Astrocyte of the hippocampus (primary cell): ENCODE measurements around the gene CD72.
"Not testable (repeated sequence)": the region's sequence is repeated elsewhere in the genome, so short reads cannot be mapped to it uniquely, and the experiment has no call there.

Experiments
- DNase-seq: peaks from one replicate; pipeline ENCODE4 v3.0.0; 2011; ENCODE audit warnings: low read depth, low spot score

CD72 gene

DNA sequence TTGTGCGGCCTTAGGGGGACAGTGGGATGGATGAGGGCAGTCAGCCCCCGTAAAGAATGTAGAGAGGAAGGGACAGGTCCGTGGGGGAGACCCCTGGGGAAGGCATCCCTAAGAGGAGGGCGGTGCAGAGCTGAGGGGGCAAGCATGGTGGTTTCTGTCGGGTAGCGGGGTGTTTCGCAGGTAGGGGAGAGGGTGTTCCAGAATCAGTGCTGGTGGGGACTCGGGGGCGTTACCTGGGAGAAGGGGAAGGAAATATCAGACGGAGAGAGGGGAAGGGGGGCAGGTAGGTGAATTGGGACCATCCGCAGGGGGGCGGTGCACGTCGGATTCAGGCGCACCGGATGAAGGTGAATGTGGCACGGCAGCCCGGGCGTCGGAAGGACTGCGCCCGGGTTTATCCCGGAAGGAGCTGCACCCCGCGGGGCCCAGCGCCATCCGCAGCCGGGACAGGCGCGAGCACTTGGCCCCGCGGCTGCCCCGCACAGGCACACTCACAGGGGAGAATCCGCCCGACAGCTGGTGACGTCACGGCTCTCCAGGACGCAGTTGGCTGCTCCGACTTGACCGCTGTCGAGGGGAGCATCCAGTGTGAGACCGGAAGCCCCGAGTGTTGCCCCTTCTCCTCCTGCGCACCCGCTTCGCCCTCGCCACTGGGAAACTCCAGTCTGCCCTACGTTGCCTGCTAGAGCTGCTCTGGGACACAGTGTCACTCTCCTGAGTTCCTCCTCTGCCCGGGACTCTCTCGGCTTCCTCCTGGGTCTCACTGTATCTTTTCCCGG lies 1.3 kb downstream of the CD72 start:
- DNase-seq = peak; percentile 73

DNA sequence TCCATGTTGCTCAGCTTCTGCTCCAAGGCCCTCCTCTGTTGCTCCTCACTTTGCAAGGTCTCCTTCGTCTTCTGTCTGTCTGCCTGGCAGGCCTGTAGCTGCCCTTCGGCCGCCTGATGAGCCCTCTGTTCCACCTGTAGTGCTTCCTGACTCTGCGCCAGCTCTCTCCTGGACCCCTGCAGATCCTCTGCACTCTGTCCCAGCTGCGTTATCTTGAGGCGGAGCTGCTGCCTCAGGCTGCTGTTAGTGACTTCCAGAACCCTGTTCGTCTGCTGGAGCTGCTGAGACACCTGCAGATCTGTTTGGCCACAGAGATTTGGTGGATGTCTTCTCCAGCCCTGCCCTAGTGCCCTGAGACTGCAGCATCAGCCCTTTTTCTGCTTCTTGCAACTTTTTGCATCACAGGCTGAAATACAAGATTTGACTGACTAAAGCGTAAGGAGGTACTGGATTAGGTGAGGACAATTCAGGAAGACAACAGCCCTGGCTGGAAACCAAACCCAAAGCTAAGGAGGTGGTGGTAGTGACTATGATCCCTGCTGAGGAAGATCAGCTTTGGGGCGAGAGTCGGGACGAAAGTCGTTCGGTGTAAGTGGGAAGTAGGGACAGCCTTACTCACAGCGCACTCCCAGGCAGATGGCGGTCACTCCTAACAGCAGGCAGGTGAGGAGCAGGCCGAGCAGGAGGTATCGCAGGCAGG lies 2.1 kb downstream of the CD72 start:
- DNase-seq = no peak

DNA sequence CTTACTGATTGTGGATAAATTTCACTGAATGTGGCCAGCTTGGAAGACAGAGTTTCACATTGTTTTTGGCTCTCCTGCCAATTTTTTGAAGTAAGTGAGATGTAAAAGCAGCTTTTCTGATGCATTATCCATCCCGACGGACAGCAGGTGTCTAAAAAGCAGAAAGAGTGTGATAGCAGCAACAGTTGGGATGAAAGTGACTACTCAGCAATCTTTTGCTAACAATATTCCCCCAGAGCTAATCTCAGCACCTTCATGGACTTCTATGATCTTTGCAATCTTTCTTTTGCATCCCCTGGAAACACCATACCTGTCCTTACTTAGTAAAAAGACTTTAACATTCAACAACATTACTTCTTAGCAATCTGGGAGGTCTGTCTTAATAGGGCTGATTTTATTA lies 5.4 kb downstream of the CD72 start:
- DNase-seq = no peak

DNA sequence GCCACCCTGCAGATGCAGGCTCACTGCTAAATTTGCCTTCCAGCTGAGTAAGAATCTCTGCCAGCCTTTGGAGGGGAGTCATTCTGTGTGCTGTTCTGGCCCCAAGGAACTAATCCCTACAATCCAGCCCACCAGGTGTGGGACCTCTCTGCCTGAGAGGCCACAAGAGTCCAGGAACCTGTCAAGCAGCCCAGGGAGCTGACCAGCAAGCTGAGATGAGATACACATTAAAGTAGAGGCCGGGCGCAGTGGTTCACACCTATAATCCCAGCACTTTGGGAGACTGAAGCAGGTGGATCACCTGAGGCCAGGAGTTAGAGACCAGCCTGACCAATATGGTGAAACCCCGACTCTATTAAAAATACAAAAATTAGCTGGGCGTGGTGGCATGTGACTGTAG lies 6.1 kb downstream of the CD72 start:
- DNase-seq = not testable (repeated sequence)

DNA sequence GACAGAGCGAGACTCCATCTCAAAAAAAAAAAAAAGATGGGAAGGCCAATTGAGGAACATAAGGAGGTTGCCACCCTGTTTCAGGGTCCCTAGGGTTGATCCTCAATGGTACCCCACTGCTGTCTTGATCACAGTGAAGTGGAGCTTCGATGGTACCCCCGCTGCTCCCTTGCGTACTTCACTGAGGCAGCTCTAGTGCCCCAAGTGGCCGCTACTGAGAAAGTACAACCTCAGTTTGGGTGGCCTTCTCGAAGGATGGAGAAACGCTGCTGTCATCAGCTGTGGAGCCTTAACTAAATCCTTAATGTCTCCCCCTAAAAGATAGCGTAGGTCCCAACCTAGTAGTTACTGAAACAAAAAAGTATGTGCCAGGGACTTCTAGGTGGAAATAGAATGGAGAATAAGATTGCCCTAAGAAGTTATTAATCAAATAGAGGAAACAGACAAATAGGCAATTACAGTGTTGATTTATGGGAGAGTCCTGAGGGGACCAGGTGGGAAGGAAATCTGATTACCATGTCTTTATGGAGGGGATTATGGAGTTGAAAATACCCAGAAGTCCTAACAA lies 6.9 kb downstream of the CD72 start:
- DNase-seq = peak; percentile 51

DNA sequence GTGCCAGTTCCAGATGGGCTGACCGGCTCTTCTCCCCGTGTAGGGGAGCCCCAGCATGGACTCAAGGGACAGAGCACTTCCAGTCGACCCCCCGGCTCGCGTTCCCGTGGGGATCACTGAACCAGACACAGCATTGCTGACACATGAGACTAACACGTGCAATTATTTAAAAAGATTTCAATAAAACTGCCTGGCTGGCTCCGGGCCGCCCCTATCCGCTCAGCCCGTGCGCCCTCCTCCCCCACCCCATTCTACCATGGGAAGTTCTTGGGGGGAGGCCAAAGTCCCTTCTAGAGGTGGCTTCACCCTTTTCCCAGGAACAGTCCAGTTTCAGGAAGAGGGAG lies 8.4 kb downstream of the CD72 start:
- no peak for DNase-seq

DNA sequence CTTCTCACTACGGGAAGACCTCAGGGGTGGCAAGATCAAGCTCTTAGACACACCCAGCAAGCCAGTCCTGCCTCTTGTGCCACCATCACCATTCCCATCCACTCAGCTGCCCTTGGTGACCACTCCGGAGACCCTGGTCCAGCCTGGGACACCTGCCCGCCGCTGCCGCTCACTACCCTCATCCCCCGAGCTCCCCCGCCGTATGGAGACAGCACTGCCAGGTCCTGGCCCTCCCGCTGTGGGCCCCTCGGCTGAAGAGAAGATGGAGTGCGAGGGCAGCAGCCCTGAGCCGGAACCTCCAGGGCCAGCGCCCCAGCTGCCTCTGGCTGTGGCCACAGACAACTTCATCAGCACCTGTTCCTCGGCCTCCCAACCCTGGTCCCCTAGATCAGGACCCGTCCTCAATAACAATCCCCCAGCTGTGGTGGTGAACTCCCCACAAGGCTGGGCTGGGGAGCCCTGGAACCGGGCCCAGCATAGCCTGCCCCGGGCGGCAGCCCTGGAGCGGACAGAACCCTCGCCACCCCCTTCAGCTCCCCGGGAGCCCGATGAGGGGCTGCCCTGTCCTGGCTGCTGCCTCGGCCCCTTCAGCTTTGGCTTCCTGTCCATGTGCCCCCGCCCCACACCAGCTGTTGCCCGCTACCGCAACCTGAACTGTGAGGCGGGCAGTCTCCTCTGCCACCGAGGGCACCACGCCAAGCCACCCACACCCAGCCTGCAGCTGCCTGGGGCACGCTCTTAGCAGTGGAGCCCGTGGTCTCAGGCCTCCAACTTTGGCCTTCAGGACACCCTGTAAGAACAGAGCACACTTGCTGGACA lies 9.0 kb downstream of the CD72 start:
- no peak for DNase-seq

DNA sequence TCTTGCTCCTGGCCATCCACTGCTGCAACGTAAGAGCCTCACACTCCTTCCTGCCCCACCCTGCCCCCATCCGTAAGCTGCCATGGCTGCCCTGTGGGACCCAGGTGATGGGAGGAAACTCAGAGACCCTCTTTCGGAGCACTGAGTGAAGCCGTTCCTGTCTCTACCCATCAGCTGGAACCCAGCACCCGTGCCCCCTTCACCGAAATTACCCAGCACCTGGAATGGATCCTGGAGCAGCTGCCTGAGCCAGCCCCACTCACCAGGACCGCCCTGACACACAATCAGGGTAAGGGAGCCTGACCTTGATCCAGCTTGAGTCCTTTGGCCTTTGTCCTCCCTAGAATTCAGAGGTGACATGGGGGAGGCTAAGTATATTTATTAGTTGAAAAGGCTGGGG lies 10.0 kb downstream of the CD72 start:
- no peak for DNase-seq

DNA sequence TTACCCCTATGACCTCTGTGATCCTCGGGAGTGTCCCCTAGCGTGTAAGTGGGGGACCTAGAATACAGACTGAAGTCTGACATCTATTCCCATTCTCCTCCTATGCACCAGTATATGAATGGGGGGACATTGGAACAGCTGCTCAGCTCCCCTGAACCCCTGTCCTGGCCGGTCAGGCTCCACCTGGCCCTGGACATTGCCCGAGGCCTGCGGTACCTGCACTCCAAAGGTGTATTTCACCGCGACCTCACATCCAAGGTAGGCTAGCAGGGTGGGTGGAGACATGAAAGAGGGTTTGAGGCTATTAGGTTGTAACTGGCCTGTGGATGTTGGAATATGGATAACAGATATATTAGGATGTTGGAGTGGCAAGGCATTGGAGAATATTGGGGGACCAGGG lies 11.5 kb downstream of the CD72 start:
- no peak for DNase-seq

DNA sequence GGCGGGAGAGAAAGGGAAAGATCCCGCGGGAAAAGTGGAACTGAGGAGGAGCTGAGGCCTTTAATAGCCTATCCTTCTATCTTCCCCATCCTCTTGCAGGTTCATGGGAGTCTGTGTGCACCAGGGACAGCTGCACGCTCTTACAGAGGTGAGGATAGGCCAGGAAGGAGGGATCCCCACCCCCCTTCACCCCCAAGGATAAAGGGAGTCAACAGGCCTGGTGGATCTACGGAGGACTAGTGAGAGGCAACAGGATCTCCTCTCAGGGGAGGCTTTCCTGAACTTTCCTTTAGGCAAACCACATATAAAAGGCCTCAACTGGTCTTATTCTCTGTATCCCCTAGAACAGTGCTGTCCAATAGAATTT lies 12.1 kb downstream of the CD72 start:
- DNase-seq = peak; percentile 10

DNA sequence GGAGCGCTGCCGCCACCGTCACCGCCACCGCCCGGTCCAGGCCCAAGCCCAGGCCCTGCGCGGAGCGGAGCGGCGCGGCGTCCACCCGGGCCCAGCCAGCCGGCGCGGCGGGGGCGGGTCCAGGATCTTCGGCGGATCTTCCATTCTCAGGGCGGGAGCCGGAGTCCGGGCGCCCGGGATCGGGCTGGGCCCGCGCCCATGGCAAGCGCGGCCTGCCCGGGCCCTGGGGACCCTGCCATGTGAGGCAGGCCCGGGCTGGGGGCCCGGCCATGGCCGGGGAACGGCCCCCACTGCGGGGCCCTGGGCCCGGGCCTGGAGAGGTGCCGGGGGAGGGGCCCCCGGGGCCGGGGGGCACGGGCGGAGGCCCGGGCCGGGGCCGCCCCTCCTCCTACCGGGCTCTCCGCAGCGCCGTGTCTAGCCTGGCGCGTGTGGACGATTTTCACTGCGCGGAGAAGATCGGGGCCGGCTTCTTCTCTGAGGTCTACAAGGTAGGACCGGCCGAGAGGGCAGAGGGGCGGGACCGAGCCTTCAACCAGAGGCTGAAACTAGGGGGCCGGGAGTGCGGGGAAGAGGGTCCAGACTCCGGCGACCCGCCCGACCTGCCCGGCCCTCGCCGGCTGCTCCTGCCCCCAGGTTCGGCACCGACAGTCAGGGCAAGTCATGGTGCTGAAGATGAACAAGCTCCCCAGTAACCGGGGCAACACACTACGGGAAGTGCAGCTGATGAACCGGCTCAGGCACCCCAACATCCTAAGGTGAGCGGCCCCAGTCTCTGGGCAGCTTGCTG lies 12.7 kb downstream of the CD72 start:
- DNase-seq = peak; percentile 38

DNA sequence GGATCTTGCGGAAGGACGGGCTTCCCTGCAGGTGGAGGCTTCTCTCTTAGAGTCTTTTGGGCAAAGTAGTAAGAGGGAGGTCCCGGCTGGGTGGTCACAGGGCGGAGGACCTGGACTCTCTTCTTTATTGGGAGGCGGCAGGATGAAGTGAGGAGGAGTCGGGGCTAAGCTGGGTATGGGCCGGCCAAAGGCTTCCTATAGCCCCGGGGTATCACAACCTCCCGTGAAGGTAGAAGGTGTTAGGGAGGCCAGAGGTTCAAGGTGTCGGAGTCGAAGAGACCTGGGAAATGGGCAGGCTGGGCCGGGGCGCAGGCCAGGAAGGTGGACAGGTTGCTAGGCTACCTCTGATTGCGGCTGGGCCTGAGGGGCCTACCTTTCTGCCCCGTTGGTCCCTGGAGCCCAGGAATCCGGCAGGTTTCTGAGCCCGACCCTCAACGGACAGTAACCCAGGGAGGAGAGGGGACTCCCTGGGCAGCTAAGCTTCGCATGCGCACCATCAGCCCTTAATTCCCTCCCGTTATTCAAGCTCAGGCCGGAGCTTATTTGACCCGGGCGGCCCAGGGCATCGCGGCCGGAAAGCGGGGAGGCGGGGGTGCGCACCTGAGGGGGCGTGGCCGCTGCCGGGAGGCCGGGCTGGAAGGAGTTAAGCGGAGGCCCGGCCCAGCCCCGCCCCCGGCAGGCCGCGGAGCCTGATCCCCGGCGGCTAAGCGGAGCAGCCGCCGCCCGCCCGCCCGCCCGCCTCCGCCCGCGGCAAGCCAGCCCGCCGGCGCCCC lies 13.4 kb downstream of the CD72 start, which contains the start of gene TESK1:
Gene TESK1 (plus strand): TSS at position 685 of the 773 bp plus-strand sequence. CDS start 358 bp downstream, outside the sequence.
- peak; percentile 87 for DNase-seq

DNA sequence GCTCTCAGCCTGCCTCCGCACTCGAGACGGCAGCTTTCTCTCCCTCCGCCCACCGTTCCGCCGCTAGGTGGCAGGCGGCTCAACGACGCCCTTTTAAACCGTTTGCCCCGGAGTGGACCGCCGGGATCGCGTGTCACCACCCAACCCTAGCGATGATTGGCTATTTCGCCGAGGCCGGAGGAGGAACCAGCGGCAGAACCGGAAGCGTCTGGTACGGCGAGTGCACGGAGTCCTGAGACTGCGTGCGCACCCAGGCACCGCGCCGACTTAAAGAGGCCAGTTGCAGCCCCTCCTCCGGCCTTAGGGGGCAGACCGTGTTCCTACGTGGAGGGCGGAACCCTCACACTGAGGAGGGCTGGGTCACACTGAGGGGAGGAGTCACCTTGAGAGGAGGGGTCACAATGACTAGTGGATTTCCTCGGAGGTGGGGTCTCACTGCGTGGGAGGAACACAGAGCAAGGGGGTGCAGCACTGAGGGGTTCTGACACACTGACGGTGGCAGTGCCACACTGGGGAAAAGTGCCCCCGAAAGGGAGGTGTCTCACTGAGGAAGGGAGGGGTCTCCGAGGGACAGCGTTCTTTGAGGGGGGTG lies 14.1 kb downstream of the CD72 start:
- peak; percentile 100 for DNase-seq

DNA sequence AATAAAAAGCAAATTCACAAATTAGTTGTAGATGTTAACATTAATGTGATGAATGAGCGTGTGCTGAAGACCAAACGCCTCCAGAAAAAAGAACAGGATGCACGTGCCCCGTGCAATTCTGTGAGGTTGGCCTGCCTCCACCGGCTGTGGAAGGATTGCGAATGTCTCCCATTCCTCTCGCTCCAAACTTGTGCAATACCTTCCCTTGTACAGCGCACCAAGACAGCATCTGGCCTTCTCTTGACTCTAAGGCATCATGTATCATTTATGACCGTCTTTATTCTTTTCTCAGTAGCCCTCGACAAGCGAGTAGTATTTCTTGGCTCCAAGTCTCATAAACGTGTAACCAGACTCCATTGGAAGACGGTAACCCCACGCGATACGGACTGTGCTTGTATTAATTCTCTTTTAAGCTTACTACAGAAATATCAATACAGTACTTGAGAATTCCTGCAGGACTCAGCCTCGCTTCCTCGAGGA lies 14.7 kb downstream of the CD72 start:
- no peak for DNase-seq

DNA sequence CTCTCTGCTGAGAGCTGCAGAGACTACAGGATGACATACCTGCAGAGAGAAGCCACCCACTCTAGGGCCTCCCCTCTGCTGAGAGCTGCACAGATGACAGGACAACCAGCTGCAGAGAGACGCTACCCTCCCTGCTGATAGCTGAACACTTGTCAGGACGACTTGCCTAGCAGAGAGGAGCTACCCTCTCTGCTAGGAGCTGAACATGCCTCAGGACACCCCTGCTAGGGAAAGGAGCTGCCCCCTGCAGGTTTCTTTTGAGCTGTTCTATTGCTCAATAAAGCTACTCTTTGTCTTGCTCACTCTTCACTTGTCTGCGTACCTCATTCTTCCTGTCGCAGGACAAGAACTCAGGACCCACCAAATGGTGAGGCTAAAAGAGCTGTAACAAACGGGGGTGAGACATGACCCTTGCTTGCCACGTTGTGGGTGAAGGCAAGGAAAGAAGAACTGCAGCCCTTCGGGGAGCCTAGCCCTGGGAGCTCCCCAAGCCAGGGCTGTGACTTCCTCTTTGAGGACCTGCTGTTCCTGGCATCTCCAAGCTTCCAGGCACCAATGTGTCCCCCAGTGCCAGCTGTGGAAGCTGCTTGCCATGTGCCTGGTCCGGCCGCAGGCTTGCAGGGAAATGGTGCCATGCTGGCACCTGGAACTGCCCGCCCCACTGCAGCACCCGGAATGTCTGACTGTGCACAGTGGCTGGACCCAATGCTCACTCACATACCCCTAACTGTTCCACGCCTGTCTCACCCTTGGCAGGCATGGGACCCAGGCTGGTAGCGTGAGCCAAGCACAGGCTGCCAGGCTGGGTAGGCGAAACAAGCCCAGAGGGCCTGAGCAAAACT lies 18.2 kb downstream of the CD72 start:
- no peak for DNase-seq

DNA sequence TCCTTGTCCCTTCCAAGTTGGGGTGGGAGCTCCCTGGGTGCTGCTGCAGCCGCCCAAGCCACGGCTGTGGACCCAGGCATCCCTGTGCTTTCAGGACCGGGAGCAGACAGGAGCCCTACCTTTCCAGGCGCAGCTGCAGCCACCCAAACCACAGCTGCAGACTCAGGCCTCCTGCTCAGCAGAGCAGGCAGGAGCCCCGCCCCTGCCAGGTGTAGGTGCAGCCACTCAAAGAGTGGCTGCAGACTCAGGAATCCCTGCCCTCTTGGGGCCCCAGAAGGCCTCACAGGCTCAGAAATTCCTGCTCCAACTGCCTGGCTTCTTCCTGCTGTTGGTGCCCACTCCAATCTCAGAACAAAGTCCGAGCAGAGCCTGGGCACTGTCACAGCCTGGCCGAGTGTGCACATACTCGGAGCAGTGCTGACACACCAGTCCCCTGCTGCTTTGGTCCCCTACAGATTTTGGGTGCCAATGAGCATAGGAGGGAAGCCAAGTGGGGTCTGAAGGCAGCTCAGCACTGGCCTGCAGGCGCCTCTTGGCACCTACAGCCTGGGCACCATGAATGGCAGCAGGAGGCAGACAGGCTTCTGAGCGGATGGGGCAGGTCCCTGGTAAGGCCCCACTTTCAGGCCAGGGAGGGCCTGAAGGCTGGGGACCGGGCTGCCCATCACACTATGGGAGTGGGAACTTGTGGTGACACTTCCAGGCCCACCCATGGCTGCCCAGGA lies 19.2 kb downstream of the CD72 start:
- DNase-seq = no peak

DNA sequence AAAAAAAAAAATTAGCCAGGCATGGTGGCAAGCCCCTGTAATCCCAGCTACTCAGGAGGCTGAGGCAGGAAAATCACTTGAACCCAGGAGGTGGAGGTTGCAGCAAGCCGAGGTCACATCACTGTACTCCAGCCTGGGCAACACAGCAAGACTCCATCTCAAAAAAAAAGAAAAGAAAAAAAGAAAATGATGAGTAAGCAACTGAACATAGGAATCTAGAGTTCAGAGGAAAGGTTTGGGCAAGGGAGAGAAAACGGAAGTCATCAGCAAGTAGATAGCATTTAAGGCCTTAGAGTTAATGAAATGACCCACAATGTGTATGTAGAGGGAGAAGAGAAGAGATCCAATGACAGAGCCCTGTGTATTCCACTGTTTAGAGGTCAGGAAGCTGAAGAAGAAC lies 21.3 kb downstream of the CD72 start:
- DNase-seq = not testable (repeated sequence)

DNA sequence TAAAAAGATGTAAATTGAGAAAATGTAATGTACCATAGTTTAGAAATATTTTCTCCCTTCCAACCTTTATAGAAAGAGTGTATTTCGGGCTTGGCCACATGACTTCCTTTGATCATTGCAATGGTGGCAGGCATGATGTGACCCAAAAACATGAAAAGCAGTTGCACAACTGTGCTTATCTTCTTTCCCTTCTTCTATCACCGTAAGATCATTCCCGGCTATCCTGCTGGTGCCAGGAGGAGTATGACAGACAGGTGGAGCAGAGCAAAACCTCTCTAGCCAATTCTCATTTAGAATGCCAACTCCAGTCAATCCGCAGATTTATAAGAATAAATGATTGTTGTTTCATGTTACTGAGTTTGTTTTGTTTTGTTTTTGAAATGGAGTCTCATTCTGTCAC lies 23.7 kb downstream of the CD72 start:
- no peak for DNase-seq
